MCF 10A (cell line): ENCODE data around the gene SPIN2B. TPM values are rescaled to one million over a fixed set of nuclear protein-coding genes. Genes with fewer than 3 reads are reported as not detected.
"Not testable (repeated sequence)": the region's sequence is repeated elsewhere in the genome, so short reads cannot be mapped to it uniquely, and the experiment has no call there.

Source experiments
- BruUV-seq: library from RNA; stranded (reverse); fragments of 400-500 nt; replicated peaks from 2 replicates; lab custom pipeline; 2021; lab: Mats Ljungman, UMichigan
- CTCF ChIA-PET: fragments of 300-600 bp; sonication (Branson Sonifier 250); formaldehyde crosslinking; extraction: SDS; loops from one replicate; lab custom pipeline; 2021; ENCODE audit warnings: antibody characterized with exemption, inconsistent platforms; lab: Yijun Ruan, JAX
- POLR2A ChIA-PET: fragments of 300-600, 350-650 bp; sonication (Branson Sonifier 250); formaldehyde crosslinking; extraction: SDS; loops from one replicate; lab custom pipeline; 2020; ENCODE audit warnings: antibody characterized with exemption, inconsistent platforms; lab: Yijun Ruan, JAX
- DNase-seq: peaks from one replicate; pipeline ENCODE4 v3.0.0-alpha.2; 2018; ENCODE audit not compliant: unreplicated experiment
- H3K27ac Mint-ChIP-seq: one replicate; pipeline ENCODE4 v1.8.0; 2022; ENCODE audit warnings: mild to moderate bottlenecking, low read depth, mixed read lengths; ENCODE audit not compliant: unreplicated experiment
- H3K27me3 Mint-ChIP-seq: one replicate; pipeline ENCODE4 v1.8.0; 2022; ENCODE audit warnings: mixed read lengths; ENCODE audit not compliant: insufficient read depth, unreplicated experiment
- H3K36me3 Mint-ChIP-seq: one replicate; pipeline ENCODE4 v1.8.0; 2022; ENCODE audit warnings: mild to moderate bottlenecking, moderate library complexity, mixed read lengths; ENCODE audit not compliant: insufficient read depth, unreplicated experiment
- H3K4me1 Mint-ChIP-seq: one replicate; pipeline ENCODE4 v1.8.0; 2022; ENCODE audit warnings: mixed read lengths; ENCODE audit not compliant: insufficient read depth, unreplicated experiment
- H3K4me3 Mint-ChIP-seq: one replicate; pipeline ENCODE4 v1.8.0; 2022; ENCODE audit warnings: mild to moderate bottlenecking, moderate library complexity, mixed read lengths; ENCODE audit not compliant: unreplicated experiment
- H3K9me3 Mint-ChIP-seq: one replicate; pipeline ENCODE4 v1.8.0; 2022; ENCODE audit warnings: mixed read lengths; ENCODE audit not compliant: unreplicated experiment
- CTCF ChIP-seq: fragments of 200-600 bp; IDR thresholded peaks from one replicate; pipeline ENCODE4 v1.8.0; 2022; ENCODE audit warnings: antibody characterized with exemption, mild to moderate bottlenecking; ENCODE audit not compliant: unreplicated experiment
- intact Hi-C: fragments of 100-400 bp; cut with micrococcal nuclease; formaldehyde crosslinking; loops from 2 replicates; pipeline ENCODE4 v1.14.1; 2022
- total RNA-seq: library from RNA; stranded (reverse); gene quantifications from 2 replicates; pipeline ENCODE4 v1.2.3, GENCODE V29; 2022

The SPIN2B gene
- total RNA-seq, 1 experiment from 2014 or later: 7.2 TPM

- TF ChIP-seq CTCF: no peak
- ChIA-PET CTCF (interaction anchor here (0.6 to 1.6 kb wide), 2 partner anchors 13 to 17 kb away, joined by 3 to 5 read pairs; no protein-coding TSS in a partner anchor), POLR2A (interaction anchor here (0.6 kb wide), 1 partner anchor 12 kb away, joined by 3 read pairs; no protein-coding TSS in a partner anchor)
- no peaks in the 10 kb centered on the region for H3K9me3 Mint-ChIP-seq
- intact Hi-C loops: no loop called here
- BruUV-seq: no TSS peak
- H3K36me3 Mint-ChIP-seq: peaks cover 6% of the 10 kb centered on the region
- H3K4me3 Mint-ChIP-seq: no peak overlapping the region
- H3K4me1 Mint-ChIP-seq: peaks cover 6% of the 10 kb centered on the region
- no peak overlapping the region for H3K27ac Mint-ChIP-seq
- peaks cover 13% of the 10 kb centered on the region for H3K27me3 Mint-ChIP-seq
- DNase-seq: no peak
Measured at GRCh38 chrX:57138674-57139073, 17.3 kb upstream of the SPIN2B start.

GRCh38 chrX:57137501-57137900, 16.2 kb upstream of the SPIN2B start:
- no peak for TF ChIP-seq CTCF
- no peak for DNase-seq
- Mint-ChIP-seq H3K9me3 (no peaks in the 10 kb centered on the region), H3K27me3 (peaks cover 21% of the 10 kb centered on the region), H3K27ac (peak overlapping the region; percentile 21), H3K4me1 (peaks cover 6% of the 10 kb centered on the region), H3K36me3 (peaks cover 10% of the 10 kb centered on the region), H3K4me3 (no peak overlapping the region)
- BruUV-seq: no TSS peak
- intact Hi-C loops: no loop called here
- ChIA-PET CTCF (interaction anchor here (0.6 kb wide), 1 partner anchor 33 kb away, joined by 3 read pairs; no protein-coding TSS in a partner anchor), POLR2A (no interaction called here)

- Mint-ChIP-seq H3K36me3 (peaks cover 12% of the 10 kb centered on the region), H3K27me3 (peaks cover 24% of the 10 kb centered on the region), H3K27ac (peak within 1 kb of the TSS; percentile 21)
- POLR2A ChIA-PET, H3K4me3 Mint-ChIP-seq, H3K4me1 Mint-ChIP-seq, H3K9me3 Mint-ChIP-seq, BruUV-seq, DNase-seq, intact Hi-C loops: not testable (repeated sequence)
- CTCF ChIA-PET: interaction anchor here (0.6 kb wide), 1 partner anchor 33 kb away, joined by 3 read pairs; no protein-coding TSS in a partner anchor
Measured at GRCh38 chrX:57137073-57137472, 15.7 kb upstream of the SPIN2B start, which contains the start of gene SPIN2A. Gene SPIN2A, minus strand, starts transcription at chrX:57137397. Its CDS starts 800 bp downstream, at chrX:57136597.

GRCh38 chrX:57136589-57136988, 15.2 kb upstream of the SPIN2B start:
- CTCF ChIA-PET, intact Hi-C loops, H3K27ac Mint-ChIP-seq, H3K9me3 Mint-ChIP-seq, DNase-seq, POLR2A ChIA-PET, H3K4me3 Mint-ChIP-seq, H3K4me1 Mint-ChIP-seq, BruUV-seq: not testable (repeated sequence)
- H3K36me3 Mint-ChIP-seq: peaks cover 12% of the 10 kb centered on the region
- peaks cover 24% of the 10 kb centered on the region for H3K27me3 Mint-ChIP-seq

GRCh38 chrX:57135287-57135686, 13.9 kb upstream of the SPIN2B start:
- Mint-ChIP-seq H3K36me3 (peaks cover 12% of the 10 kb centered on the region), H3K4me3 (no peak overlapping the region), H3K9me3 (no peaks in the 10 kb centered on the region), H3K27me3 (peaks cover 24% of the 10 kb centered on the region), H3K27ac (no peak overlapping the region), H3K4me1 (peaks cover 6% of the 10 kb centered on the region)
- no peak for DNase-seq
- no TSS peak for BruUV-seq
- ChIA-PET POLR2A (no interaction called here), CTCF (interaction anchor here (0.5 kb wide), 1 partner anchor 50 kb away, joined by 4 read pairs; no protein-coding TSS in a partner anchor)
- intact Hi-C loops: no loop called here
- TF ChIP-seq CTCF: no peak
